Cardiac muscle cell (in vitro differentiated cells and primary cell): ENCODE data around the gene FAM107B. TPM values are rescaled to one million over a fixed set of nuclear protein-coding genes. Genes with fewer than 3 reads are reported as not detected.
"Not testable (repeated sequence)": the region's sequence is repeated elsewhere in the genome, so short reads cannot be mapped to it uniquely, and the experiment has no call there.

Experiments used
- DNase-seq, 2 donors: peaks; one replicate each; pipeline versions ENCODE4 v3.0.0 to v3.0.0-alpha.2; 2010 to 2017; ENCODE audit warnings: low read depth in 1 of 2, low spot score in 1 of 2
- H3K27ac ChIP-seq: fragments of 200-600 bp; sonication (generic); 2 replicates; pipeline ENCODE4 v1.5.1; 2016
- H3K27me3 ChIP-seq: fragments of 200-600 bp; sonication (generic); 2 replicates; pipeline ENCODE4 v1.6.0; 2016; ENCODE audit warnings: control low read depth
- H3K36me3 ChIP-seq: fragments of 200-600 bp; sonication (generic); 2 replicates; pipeline ENCODE4 v1.5.1; 2016; ENCODE audit warnings: control low read depth
- H3K4me1 ChIP-seq: fragments of 200-600 bp; sonication (generic); 2 replicates; pipeline ENCODE4 v1.8.1; 2017; ENCODE audit warnings: low read depth, mild to moderate bottlenecking, mixed run types
- H3K4me3 ChIP-seq: fragments of 200-600 bp; sonication (generic); 2 replicates; pipeline ENCODE4 v1.5.1; 2016; ENCODE audit warnings: mild to moderate bottlenecking
- H3K9me3 ChIP-seq: fragments of 200-600 bp; sonication (generic); 2 replicates; pipeline ENCODE4 v1.5.1; 2017; ENCODE audit warnings: low read depth, mild to moderate bottlenecking, control low read depth
- CTCF ChIP-seq: IDR thresholded peaks from 2 replicates; pipeline ENCODE4 v1.5.1; 2012; ENCODE audit warnings: low read depth, mild to moderate bottlenecking, low read length
- polyA plus RNA-seq: library from polyadenylated mRNA; unstranded; fragments of >200 nt; fragmentation: Nextera tagmentation; extraction: Ambion mirVana; gene quantifications from 2 replicates; pipeline ENCODE4 v1.2.1, GENCODE V29; 2016
- total RNA-seq: library from RNA; depleted of rRNA; stranded (reverse); fragments of >200 nt; gene quantifications from 2 replicates; pipeline ENCODE4 v1.2.3, GENCODE V29; 2016

Gene FAM107B
- total and polyA plus RNA-seq, 2 experiments from 2014 or later, result 6.0 to 9.6 TPM

- H3K9me3 ChIP-seq, result no peaks in the 10 kb centered on the region
- DNase-seq, result no peak
- H3K4me3 ChIP-seq, result no peak overlapping the region
- H3K4me1 ChIP-seq, result no peaks in the 10 kb centered on the region
- no peaks in the 10 kb centered on the region for H3K27me3 ChIP-seq
- H3K36me3 ChIP-seq, result no peaks in the 10 kb centered on the region
- H3K27ac ChIP-seq, result no peak overlapping the region
- TF ChIP-seq CTCF, result no peak
These were observed 112.9 kb downstream of the FAM107B start for GRCh38 chr10:14661818-14662217.

GRCh38 chr10:14660831-14661230 lies 113.9 kb downstream of the FAM107B start:
- Histone ChIP-seq H3K4me3 (no peak overlapping the region), H3K9me3 (no peaks in the 10 kb centered on the region), H3K4me1 (no peaks in the 10 kb centered on the region), H3K27me3 (no peaks in the 10 kb centered on the region), H3K36me3 (no peaks in the 10 kb centered on the region), H3K27ac (no peak overlapping the region)
- TF ChIP-seq CTCF, result no peak
- no peak for DNase-seq

- H3K9me3 ChIP-seq, result no peaks in the 10 kb centered on the region
- H3K4me3 ChIP-seq, result no peak overlapping the region
- peaks cover 4% of the 10 kb centered on the region for H3K4me1 ChIP-seq
- no peak overlapping the region for H3K27ac ChIP-seq
- H3K36me3 ChIP-seq, result no peaks in the 10 kb centered on the region
- H3K27me3 ChIP-seq, result no peaks in the 10 kb centered on the region
- TF ChIP-seq CTCF, result no peak
- DNase-seq, result peak in 1 of 2 donors; percentile 42
These were observed 115.0 kb downstream of the FAM107B start for GRCh38 chr10:14659626-14660196.

GRCh38 chr10:14659137-14659536 lies 115.6 kb downstream of the FAM107B start:
- H3K9me3 ChIP-seq, H3K4me3 ChIP-seq, DNase-seq, H3K27me3 ChIP-seq, H3K36me3 ChIP-seq, H3K27ac ChIP-seq: not testable (repeated sequence)
- peaks cover 10% of the 10 kb centered on the region for H3K4me1 ChIP-seq

GRCh38 chr10:14658331-14659127 lies 116.2 kb downstream of the FAM107B start:
- no peak overlapping the region for H3K4me3 ChIP-seq
- H3K9me3 ChIP-seq, result no peaks in the 10 kb centered on the region
- no peak overlapping the region for H3K27ac ChIP-seq
- no peak for TF ChIP-seq CTCF
- H3K36me3 ChIP-seq, result no peaks in the 10 kb centered on the region
- H3K27me3 ChIP-seq, result no peaks in the 10 kb centered on the region
- DNase-seq, result peak in 1 of 2 donors; percentile 54
- H3K4me1 ChIP-seq, result peaks cover 16% of the 10 kb centered on the region

GRCh38 chr10:14656052-14656730 lies 118.5 kb downstream of the FAM107B start:
- H3K27me3 ChIP-seq, result no peaks in the 10 kb centered on the region
- H3K9me3 ChIP-seq, result no peaks in the 10 kb centered on the region
- H3K4me1 ChIP-seq, result peaks cover 26% of the 10 kb centered on the region
- TF ChIP-seq CTCF, result no peak
- no peak overlapping the region for H3K4me3 ChIP-seq
- DNase-seq, result no peak
- no peaks in the 10 kb centered on the region for H3K36me3 ChIP-seq
- no peak overlapping the region for H3K27ac ChIP-seq
